ENCODE results near the gene IGSF8. TPM values are rescaled to one million over a fixed set of nuclear protein-coding genes. Genes with fewer than 3 reads are reported as not detected.

Gene IGSF8
- total and polyA plus RNA-seq, 2 of the 8 experiments (the other 6 are each of a cell fraction or from before 2014, with no cell fraction given), result 69.6 to 132 TPM

DNA sequence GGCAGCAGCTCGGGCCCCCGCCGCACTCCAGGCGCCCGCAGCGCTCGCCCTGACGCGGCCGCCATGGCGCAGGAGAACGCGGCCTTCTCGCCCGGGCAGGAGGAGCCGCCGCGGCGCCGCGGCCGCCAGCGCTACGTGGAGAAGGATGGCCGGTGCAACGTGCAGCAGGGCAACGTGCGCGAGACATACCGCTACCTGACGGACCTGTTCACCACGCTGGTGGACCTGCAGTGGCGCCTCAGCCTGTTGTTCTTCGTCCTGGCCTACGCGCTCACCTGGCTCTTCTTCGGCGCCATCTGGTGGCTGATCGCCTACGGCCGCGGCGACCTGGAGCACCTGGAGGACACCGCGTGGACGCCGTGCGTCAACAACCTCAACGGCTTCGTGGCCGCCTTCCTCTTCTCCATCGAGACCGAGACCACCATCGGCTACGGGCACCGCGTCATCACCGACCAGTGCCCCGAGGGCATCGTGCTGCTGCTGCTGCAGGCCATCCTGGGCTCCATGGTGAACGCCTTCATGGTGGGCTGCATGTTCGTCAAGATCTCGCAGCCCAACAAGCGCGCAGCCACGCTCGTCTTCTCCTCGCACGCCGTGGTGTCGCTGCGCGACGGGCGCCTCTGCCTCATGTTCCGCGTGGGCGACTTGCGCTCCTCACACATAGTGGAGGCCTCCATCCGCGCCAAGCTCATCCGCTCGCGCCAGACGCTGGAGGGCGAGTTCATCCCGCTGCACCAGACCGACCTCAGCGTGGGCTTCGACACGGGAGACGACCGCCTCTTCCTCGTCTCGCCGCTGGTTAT, 14.2 kb downstream of the IGSF8 start (continued):
- TF ChIP-seq SIRT6 (IDR thresholded peaks at IDR 0.05; ENCODE audit: low read length) (no peak), BRCA1 (IDR thresholded peaks at IDR 0.05; ENCODE audit: low read depth, low read length) (no peak), EGR1 (IDR thresholded peaks at IDR 0.05; ENCODE audit: borderline replicate concordance, low read depth, low read length) (no peak), POLR2A (IDR thresholded peaks at IDR 0.05; ENCODE audit: control extremely low read depth in 1 of 2, low read depth in 2 of 2, low read length in 2 of 2) (no peak; a peak in 1 of 3 replicates), TAF7 (optimal IDR thresholded peaks at IDR 0.05; ENCODE audit: borderline replicate concordance, low read depth, low read length) (no peak), BACH1 (IDR thresholded peaks at IDR 0.05; ENCODE audit: low read length) (no peak), GABPA (IDR thresholded peaks at IDR 0.05; ENCODE audit: borderline replicate concordance, insufficient read depth, low read length) (peak; percentile 14; the same call in 1 of the 2 replicates), SRF (IDR thresholded peaks at IDR 0.05; ENCODE audit: low read depth, low read length) (no peak), RXRA (IDR thresholded peaks at IDR 0.05; ENCODE audit: insufficient read depth, low read depth, low read length) (no peak)
- TF ChIP-seq, protein P1, sequence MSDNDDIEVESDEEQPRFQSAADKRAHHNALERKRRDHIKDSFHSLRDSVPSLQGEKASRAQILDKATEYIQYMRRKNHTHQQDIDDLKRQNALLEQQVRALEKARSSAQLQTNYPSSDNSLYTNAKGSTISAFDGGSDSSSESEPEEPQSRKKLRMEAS (IDR thresholded peaks at IDR 0.05), result peak; percentile 100

Data from H1 (cell line).